Panc1 (cell line): ENCODE data around the gene NRDC.

ENCODE experiments used
- POLR2AphosphoS5 ChIP-seq: IDR thresholded peaks from 2 replicates; pipeline ENCODE4 v1.6.1; 2012; ENCODE audit warnings: mild to moderate bottlenecking, low read depth, low read length, moderate library complexity
- REST ChIP-seq, 2 experiments: IDR thresholded peaks; 2 replicates each; pipeline ENCODE4 v1.6.1; 2011 to 2012; ENCODE audit warnings: low read depth in 2 of 2, control low read depth in 1 of 2, low read length in 1 of 2, mild to moderate bottlenecking in 1 of 2, moderate library complexity in 1 of 2; ENCODE audit not compliant: insufficient read depth in 1 of 2
- SIN3A ChIP-seq: IDR thresholded peaks from 2 replicates; pipeline ENCODE4 v1.6.1; 2012; ENCODE audit warnings: low read depth, mild to moderate bottlenecking, low read length, moderate library complexity, borderline replicate concordance; ENCODE audit not compliant: insufficient read depth
- TCF7L2 ChIP-seq: IDR thresholded peaks from 2 replicates; pipeline ENCODE4 v1.6.1; 2011; ENCODE audit warnings: mild to moderate bottlenecking, low read depth, low read length, inconsistent platforms
- TF ChIP-seq, protein P1 (sequence below): fragments of 450-650 bp; IDR thresholded peaks from 2 replicates; pipeline ENCODE4 v1.5.1; 2017; ENCODE audit warnings: mild to moderate bottlenecking

DNA sequence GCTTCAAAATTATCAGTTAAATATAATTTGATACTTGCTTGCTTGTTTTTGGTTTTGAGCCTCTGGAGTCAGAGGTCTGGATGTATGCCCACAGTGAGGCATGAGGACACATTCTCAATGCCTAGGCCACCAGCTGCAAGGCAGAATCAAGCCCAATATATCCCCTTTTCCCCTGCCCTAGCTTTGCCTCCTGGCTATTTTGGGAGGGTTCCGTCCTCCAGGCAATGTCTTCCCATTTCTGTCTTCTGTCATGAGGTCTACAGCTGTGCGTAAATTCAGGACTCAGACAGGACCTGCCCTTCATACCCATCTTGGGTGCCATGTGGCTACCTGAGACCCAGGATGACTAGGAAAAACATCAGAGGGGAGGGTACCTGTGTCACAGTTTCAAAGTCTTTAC lies 19.2 kb downstream of the NRDC start:
- TF ChIP-seq, protein P1, sequence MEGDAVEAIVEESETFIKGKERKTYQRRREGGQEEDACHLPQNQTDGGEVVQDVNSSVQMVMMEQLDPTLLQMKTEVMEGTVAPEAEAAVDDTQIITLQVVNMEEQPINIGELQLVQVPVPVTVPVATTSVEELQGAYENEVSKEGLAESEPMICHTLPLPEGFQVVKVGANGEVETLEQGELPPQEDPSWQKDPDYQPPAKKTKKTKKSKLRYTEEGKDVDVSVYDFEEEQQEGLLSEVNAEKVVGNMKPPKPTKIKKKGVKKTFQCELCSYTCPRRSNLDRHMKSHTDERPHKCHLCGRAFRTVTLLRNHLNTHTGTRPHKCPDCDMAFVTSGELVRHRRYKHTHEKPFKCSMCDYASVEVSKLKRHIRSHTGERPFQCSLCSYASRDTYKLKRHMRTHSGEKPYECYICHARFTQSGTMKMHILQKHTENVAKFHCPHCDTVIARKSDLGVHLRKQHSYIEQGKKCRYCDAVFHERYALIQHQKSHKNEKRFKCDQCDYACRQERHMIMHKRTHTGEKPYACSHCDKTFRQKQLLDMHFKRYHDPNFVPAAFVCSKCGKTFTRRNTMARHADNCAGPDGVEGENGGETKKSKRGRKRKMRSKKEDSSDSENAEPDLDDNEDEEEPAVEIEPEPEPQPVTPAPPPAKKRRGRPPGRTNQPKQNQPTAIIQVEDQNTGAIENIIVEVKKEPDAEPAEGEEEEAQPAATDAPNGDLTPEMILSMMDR, result no peak
- TF ChIP-seq POLR2AphosphoS5, result no peak
- TF ChIP-seq SIN3A, result no peak
- no peak for TF ChIP-seq REST (IDR thresholded peaks at IDR 0.05; ENCODE audit: insufficient read depth in 1 of 2, low read depth in 2 of 2, low read length in 1 of 2)
- TF ChIP-seq TCF7L2, result no peak
